Endodermal cell (in vitro differentiated cells): Measurements from ENCODE around the gene RND3. TPM values are rescaled to one million over a fixed set of nuclear protein-coding genes. Genes with fewer than 3 reads are reported as not detected.
A peak's percentile ranks its signal among the peaks of the same experiment; 100 is the strongest.

Source experiments
- DNase-seq: peaks from one replicate; pipeline ENCODE4 v3.0.0-alpha.2; 2017
- H3K27ac ChIP-seq: 2 replicates; pipeline ENCODE4 v1.5.1; 2013; ENCODE audit warnings: mild to moderate bottlenecking, low read depth, low read length, moderate library complexity
- H3K27me3 ChIP-seq: 2 replicates; pipeline ENCODE4 v1.6.1; 2013; ENCODE audit warnings: mild to moderate bottlenecking, low read length, moderate library complexity; ENCODE audit not compliant: insufficient read depth, control insufficient read depth, poor library complexity, severe bottlenecking
- H3K36me3 ChIP-seq: 2 replicates; pipeline ENCODE4 v1.7.0; 2013; ENCODE audit warnings: mild to moderate bottlenecking, low read length, moderate library complexity; ENCODE audit not compliant: control insufficient read depth, insufficient read depth
- H3K4me1 ChIP-seq: one replicate; pipeline ENCODE4 v1.7.0; 2013; ENCODE audit warnings: low read length; ENCODE audit not compliant: control insufficient read depth, insufficient read depth
- H3K4me3 ChIP-seq: 2 replicates; pipeline ENCODE4 v1.5.1; 2013; ENCODE audit warnings: mild to moderate bottlenecking, low read length, moderate library complexity
- H3K9ac ChIP-seq: 2 replicates; pipeline ENCODE4 v1.6.1; 2013; ENCODE audit warnings: mild to moderate bottlenecking, low read length, moderate library complexity; ENCODE audit not compliant: poor library complexity, severe bottlenecking; ENCODE audit errors: extremely low read depth
- H3K9me3 ChIP-seq: 2 replicates; pipeline ENCODE4 v1.6.1; 2013; ENCODE audit warnings: mild to moderate bottlenecking, low read length, moderate library complexity; ENCODE audit not compliant: control insufficient read depth
- H3K27ac Mint-ChIP-seq: 2 replicates; pipeline ENCODE4 v1.8.0; 2020; ENCODE audit warnings: mixed read lengths
- H3K27me3 Mint-ChIP-seq: 2 replicates; pipeline ENCODE4 v1.8.0; 2021; ENCODE audit warnings: mild to moderate bottlenecking, mixed read lengths; ENCODE audit not compliant: insufficient read depth
- H3K36me3 Mint-ChIP-seq: 2 replicates; pipeline ENCODE4 v1.8.0; 2020; ENCODE audit warnings: low read depth, mixed read lengths
- H3K4me1 Mint-ChIP-seq: 2 replicates; pipeline ENCODE4 v1.8.0; 2020; ENCODE audit warnings: mixed read lengths
- H3K4me3 Mint-ChIP-seq: 2 replicates; pipeline ENCODE4 v1.8.0; 2020; ENCODE audit warnings: mild to moderate bottlenecking, moderate library complexity, mixed read lengths
- H3K9me3 Mint-ChIP-seq: 2 replicates; pipeline ENCODE4 v1.8.0; 2020; ENCODE audit warnings: mild to moderate bottlenecking, mixed read lengths
- WGBS, 2 experiments: methylation state at CpG; one replicate each; pipeline versions ENCODE4 v1.1.5 to v1.1.7; 2013; ENCODE audit warnings: missing lambda C conversion rate in 2 of 2, mixed read lengths in 1 of 2; ENCODE audit not compliant: insufficient coverage in 1 of 2, insufficient read length in 1 of 2; 5-methylcytosine and 5-hydroxymethylcytosine counted together
- total RNA-seq, 2 donors: library from RNA; stranded (reverse); fragmentation: NEBNext Ultra II Directional in 1 of 2; extraction: Animal tissue kit (Norgen Biotek cat#: 25700) in 1 of 2; gene quantifications; 2 replicates in 1 of 2; 3 replicates in 1 of 2; pipeline ENCODE4 v1.2.1, GENCODE V29; 2021
- TF ChIP-seq, protein P1 (sequence below): fragments of 200-600 bp; sonication (generic); conservative IDR thresholded peaks from 2 replicates; pipeline ENCODE4 v1.5.0; 2021; ENCODE audit warnings: antibody characterized with exemption, mild to moderate bottlenecking

The RND3 gene
- total RNA-seq, 2 donors from 2014 or later = 1.3 to 7.8 TPM

DNA sequence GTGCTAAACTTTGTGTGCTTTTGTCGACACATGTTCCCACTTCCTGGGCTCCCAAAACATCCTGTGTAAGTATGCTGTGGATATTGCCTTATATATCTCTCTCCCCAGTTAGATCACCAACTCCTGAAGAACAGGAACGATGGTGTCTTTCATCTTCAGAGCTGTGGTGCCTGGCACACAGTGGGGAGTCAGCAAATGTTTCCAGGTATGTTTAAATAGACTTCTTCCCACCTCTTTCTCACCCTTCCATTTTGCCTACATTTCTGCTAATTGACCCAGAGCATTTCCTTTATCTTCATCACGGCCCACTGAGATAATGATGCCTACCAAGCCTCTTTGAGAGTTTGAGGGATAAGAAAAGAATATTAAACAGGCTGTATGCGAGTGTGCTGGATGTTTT is 60.7 kb downstream of the RND3 start:
- Mint-ChIP-seq H3K27me3 (peaks cover 50% of the 10 kb centered on the region), H3K27ac (no peak overlapping the region), H3K4me3 (no peak overlapping the region), H3K36me3 (no peaks in the 10 kb centered on the region), H3K4me1 (peaks cover 23% of the 10 kb centered on the region), H3K9me3 (no peaks in the 10 kb centered on the region)
- Histone ChIP-seq H3K9ac (no peak overlapping the region), H3K4me3 (no peak overlapping the region), H3K27ac (no peak overlapping the region), H3K4me1 (peaks cover 4% of the 10 kb centered on the region), H3K9me3 (no peaks in the 10 kb centered on the region), H3K36me3 (no peaks in the 10 kb centered on the region), H3K27me3 (peaks cover 13% of the 10 kb centered on the region)
- TF ChIP-seq, protein P1, sequence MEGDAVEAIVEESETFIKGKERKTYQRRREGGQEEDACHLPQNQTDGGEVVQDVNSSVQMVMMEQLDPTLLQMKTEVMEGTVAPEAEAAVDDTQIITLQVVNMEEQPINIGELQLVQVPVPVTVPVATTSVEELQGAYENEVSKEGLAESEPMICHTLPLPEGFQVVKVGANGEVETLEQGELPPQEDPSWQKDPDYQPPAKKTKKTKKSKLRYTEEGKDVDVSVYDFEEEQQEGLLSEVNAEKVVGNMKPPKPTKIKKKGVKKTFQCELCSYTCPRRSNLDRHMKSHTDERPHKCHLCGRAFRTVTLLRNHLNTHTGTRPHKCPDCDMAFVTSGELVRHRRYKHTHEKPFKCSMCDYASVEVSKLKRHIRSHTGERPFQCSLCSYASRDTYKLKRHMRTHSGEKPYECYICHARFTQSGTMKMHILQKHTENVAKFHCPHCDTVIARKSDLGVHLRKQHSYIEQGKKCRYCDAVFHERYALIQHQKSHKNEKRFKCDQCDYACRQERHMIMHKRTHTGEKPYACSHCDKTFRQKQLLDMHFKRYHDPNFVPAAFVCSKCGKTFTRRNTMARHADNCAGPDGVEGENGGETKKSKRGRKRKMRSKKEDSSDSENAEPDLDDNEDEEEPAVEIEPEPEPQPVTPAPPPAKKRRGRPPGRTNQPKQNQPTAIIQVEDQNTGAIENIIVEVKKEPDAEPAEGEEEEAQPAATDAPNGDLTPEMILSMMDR = no peak
- 61 to 100% methylated on average over 1 to 4 of the region's 4 CpGs for WGBS, 2 experiments
- DNase-seq = peak; percentile 63

DNA sequence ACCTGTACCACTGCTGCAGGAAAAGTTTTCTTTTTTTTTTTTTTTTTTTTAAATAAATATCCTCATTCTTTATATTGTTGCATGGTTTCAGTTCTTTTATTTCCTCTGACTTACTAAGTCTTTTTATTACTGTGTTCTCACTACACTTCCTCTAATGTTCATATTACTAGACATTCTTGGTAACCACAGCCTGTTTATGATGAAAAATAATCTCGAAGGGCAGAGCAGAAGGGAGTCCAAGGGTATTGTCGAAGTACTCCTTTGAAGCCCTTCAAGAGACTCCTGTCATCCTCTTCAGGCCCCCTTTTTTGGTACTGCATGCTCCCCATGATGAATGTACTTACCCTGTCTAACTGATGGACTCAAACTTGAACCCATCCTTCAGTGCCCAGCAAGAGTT is 61.2 kb downstream of the RND3 start:
- H3K27ac Mint-ChIP-seq = no peak overlapping the region
- H3K4me3 Mint-ChIP-seq = no peak overlapping the region
- H3K27me3 Mint-ChIP-seq = peaks cover 49% of the 10 kb centered on the region
- 71 to 94% methylated on average over 2 of the region's 2 CpGs for WGBS, 2 experiments
- peaks cover 4% of the 10 kb centered on the region for H3K4me1 ChIP-seq
- DNase-seq = no peak
- H3K27ac ChIP-seq = no peak overlapping the region
- TF ChIP-seq, protein P1 = no peak
- peaks cover 23% of the 10 kb centered on the region for H3K4me1 Mint-ChIP-seq
- H3K36me3 ChIP-seq = no peaks in the 10 kb centered on the region
- H3K36me3 Mint-ChIP-seq = no peaks in the 10 kb centered on the region
- no peak overlapping the region for H3K4me3 ChIP-seq
- no peaks in the 10 kb centered on the region for H3K9me3 Mint-ChIP-seq
- H3K9ac ChIP-seq = no peak overlapping the region
- peaks cover 13% of the 10 kb centered on the region for H3K27me3 ChIP-seq
- no peaks in the 10 kb centered on the region for H3K9me3 ChIP-seq

DNA sequence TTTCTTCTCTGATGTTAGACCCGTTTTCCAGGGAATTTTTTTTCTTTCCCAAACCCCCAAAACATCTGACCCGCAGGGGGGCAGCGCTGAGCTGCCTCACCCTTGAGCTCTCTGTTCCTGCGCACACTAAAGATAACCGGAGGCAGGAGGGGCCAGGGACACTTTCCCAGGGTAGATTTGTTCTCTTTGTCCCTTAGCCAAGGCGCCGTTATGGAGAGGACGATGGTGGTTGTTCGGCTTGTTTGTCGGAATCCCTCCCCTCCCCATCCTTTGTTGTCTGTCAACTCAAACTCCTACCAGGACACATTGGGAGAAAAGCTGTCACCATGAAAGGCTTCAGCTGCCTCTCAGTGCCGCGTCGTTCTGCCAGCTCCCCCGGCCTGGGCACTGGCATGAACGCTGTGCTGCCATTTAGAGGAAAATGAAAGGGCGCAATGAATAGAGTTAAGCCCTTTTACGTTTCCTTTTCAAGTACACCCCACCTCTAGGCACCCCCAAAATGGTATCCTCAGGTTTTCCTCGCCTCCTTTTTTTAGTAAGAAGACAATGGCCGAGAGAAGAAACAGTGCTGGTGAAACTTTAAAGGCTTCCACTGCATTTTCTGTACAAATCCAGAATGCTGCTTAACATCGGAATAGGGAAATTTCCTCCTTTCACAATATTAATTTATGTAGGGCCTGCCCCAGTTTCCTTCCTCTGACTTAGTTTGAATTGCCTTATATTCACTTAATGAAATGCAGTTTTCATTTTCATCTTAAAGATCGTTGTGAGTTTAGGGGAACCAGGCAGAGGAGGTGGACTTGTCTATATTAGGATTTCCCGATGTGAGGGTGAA is 62.1 kb downstream of the RND3 start:
- TF ChIP-seq, protein P1 = peak; percentile 62
- Mint-ChIP-seq H3K27ac (no peak overlapping the region), H3K4me3 (peak overlapping the region; percentile 27), H3K27me3 (peaks cover 52% of the 10 kb centered on the region), H3K9me3 (no peaks in the 10 kb centered on the region), H3K36me3 (no peaks in the 10 kb centered on the region), H3K4me1 (peaks cover 23% of the 10 kb centered on the region)
- Histone ChIP-seq H3K9me3 (no peaks in the 10 kb centered on the region), H3K9ac (no peak overlapping the region), H3K36me3 (no peaks in the 10 kb centered on the region), H3K27ac (peak overlapping the region; percentile 76), H3K27me3 (peaks cover 13% of the 10 kb centered on the region), H3K4me3 (no peak overlapping the region), H3K4me1 (peaks cover 4% of the 10 kb centered on the region)
- DNase-seq = peak; percentile 86
- WGBS, 2 experiments = 86 to 92% methylated on average over 12 to 22 of the region's 22 CpGs
